HG03025 (cell line): Measurements from ENCODE around the gene CHAT.

Source experiments
- ATAC-seq: cut with Tn5 transposase; IDR thresholded peaks from one replicate; pipeline ENCODE4 v1.9.1; 2021; ENCODE audit warnings: mild to moderate bottlenecking, moderate library complexity; ENCODE audit not compliant: unreplicated experiment, low FRiP score

Gene CHAT

GRCh38 chr10:49650724-49651034, 36.8 kb downstream of the CHAT start:
- no peak for ATAC-seq

GRCh38 chr10:49651039-49651835, 37.4 kb downstream of the CHAT start:
- ATAC-seq: no peak

DNA sequence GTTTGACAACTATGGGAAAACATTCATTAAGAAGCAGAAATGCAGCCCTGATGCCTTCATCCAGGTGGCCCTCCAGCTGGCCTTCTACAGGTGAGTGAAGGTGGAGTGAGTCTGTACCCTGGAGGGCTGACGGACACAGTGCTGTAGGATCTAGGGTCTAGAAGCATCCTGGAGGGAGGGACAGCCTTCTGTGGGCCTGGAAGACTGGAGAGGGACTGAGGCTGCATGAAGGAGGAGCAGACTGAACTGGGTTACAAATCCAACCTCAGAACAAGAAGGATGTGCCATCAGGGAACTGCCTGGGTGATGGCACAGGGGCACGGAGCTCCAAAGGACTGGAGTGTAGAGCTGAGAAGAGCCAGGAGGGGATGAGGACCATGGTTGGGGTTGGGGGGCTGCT, 38.1 kb downstream of the CHAT start:
- no peak for ATAC-seq

DNA sequence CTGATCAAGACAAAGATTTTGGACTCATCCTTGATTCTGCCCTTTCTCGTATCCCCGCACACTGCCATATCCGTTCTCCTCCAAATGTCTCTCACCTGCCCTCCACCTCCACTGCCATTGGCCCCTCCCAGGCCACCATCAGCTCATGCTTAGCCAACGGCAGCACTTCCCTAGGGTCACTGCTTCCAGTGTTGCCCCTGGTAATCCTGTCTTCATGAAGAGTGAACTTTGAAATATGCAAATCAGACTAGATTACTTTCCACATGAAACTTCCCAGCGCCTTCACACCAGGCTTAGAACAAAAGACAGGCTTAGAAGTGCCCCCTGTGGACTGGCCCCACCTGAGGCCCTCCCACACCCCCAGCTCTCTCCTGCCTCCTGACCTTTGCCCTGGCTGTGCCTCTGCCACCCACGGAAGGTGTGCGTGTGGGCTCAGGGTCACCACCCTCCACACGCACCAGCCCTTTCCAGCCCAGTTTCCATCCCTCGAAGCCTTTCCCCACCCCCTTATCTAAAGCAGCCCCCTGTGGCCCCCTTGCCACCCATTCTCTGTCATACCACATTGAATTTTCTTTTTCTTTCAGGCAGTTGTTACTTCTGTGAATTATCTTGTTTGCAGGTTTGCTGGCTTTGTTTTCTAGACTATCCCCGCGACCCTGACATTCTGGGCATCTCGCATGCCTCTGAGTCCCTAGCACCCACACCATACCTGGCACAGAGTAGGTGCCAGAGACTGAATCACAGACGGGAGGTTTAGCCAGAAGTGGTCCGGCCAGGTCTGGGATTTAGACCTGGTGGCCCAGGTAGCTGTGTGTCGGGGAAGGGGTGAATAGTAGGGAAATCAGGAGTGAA, 38.8 kb downstream of the CHAT start:
- no peak for ATAC-seq

- no peak for ATAC-seq
Observed at GRCh38 chr10:49653273-49653929, 39.6 kb downstream of the CHAT start.

DNA sequence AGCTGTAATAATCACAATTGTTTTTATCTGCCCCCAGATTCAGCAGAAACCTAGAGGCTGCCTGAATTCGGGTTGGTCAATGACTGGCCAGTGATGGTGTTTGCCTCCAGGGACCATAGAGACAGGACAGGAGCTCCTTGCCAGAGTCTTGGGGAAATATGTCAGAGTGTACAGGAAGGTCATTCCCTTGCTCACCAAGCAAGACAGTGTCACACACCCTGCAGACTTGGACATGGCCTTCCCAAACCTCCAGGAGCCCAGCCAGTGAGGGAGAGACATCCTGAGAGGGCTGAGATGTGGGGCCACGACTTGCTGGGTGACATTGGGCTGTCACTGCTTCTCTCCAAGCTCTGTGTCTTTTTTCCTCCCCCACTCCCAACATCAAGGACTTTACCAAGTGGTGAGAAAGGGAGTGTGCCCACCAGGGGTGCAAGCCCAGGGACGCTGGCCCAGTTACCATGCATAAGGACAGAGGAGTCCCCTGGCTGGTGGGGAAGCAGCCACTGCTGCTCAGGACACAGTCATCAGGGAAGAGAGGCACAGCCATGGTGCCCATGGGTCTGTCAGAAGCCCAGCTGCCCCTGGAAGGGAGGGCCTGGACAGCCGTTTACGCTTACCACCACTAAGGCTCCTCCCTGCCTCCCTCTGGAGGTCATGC, 40.3 kb downstream of the CHAT start:
- no peak for ATAC-seq

- ATAC-seq: no peak
Observed at GRCh38 chr10:49655099-49655498, 41.3 kb downstream of the CHAT start.

DNA sequence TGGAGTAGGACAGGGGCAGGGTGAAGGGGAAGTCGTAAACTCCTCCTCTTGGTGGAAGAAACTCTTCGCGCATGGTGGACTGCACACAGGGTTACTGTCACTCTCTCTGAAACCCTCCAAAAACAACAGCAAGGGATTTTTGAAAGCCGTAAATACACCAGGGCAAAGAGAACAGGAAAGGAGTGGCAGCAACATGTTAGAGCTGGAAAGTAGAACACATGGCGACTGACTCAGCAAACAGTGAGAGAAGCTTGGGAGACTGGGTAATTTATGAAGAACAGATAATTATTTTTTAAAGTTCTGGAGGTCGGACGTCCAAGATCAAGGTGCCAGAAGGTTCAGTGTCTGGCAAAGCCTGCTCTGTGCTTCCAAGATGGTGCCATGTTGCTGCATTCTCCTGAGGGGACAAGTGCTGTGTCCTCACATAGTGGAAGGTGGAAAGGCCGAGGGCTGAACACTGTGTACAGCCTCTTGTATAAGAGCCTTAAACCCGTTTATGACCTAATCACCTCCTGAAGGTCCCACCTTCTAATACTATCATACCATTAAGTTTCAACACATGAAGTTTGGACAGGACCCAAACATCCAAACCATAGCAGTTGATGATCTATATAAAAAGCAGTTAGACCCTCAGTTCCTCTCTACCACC, 43.1 kb downstream of the CHAT start:
- ATAC-seq: no peak

DNA sequence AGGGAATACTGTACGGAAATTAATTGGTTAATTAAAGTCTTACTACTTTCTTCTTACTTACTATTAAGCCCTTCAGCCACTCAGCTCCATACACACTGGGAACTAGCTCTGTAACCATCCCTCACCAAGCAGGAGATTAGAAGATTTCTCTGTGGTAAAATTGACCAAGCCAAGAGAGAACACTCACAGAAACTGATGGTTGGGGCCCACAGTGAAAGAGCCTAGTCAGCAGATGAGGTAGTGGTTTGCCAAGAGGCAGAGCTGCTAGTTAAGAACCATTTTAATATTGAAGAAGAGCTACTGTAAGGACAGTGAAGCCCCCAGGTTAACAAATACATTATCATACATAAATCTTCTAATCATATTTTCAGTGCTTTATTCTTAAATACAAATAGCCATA, 43.8 kb downstream of the CHAT start:
- ATAC-seq: no peak

DNA sequence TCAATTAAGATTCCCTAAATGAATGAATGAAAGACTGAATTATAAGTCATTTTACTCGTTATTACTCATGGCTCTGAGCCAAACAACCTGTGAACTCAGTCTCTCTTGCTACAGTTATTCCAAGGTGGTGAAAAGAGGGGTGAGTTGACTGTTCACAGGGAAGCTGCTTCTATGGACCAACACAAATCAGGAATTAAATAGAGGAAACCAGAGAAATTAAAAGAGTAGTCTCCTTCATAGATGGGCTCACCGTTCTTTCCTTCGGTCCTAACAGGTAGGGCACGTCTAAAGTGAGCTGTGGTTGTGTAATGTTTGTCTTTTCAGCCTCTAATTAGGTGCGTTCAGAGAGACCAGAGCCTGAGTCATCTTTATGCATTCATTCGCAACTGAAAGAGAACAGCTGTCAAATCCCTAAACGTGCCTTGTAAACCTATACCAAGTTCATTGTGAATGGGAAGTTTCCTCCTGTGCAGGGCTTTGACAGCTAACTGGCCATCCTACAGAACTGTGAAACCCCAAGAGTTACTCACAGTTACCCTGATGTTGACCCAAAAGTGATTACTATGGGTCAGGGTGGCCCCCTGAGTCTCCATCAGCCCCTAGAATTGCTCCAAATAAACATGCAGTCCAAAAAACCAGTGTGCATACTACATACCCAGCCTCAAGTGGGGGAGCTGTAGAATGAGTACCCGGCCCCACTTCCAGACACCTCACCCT, 47.5 kb downstream of the CHAT start:
- no peak for ATAC-seq

DNA sequence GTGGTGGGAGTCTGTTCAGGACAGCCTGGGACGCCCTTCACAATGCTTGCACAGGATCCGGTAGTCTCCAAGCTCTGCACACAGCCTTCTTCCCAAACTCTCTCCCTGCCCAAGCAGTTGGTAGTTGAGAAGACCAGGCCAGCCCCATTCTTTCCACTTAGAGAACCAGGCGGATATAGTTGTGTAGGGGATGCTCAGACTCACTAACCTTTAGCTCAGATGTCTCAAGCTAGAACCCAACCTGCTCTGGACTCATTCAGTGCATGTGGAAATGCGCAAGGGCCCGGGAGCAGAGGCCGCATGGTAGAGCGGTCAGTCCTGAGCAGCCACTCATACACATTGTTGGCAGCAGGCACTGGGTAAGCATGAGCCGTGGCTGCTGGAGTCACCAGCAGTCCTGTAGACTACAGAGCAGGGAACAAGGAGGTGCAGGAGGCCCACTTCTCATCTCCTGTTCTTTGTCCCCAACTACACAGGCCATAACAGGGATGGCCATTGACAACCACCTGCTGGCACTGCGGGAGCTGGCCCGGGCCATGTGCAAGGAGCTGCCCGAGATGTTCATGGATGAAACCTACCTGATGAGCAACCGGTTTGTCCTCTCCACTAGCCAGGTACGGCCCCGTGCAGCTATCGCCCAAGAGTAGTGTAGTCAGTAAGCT, 48.5 kb downstream of the CHAT start:
- no peak for ATAC-seq

DNA sequence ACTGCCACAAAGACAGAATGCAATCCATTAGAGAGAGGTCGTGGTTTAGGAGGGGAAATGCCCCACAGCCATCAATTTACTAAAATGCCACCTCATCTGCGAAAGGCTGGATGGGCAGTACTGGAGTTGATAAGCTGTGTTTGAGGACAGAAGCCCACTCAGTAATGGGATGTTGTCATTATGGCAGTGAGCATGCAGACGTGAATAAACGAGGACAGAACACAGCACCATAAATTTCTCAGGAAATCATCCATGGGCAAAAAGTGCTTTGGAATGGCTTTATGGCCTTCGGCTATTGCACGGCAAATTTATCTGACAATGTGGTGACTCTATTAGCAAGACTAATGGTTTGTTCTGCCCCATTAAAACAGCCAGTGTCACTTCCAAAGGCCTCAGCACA, 49.8 kb downstream of the CHAT start:
- ATAC-seq: no peak

GRCh38 chr10:49664006-49664841, 50.4 kb downstream of the CHAT start:
- ATAC-seq: no peak

DNA sequence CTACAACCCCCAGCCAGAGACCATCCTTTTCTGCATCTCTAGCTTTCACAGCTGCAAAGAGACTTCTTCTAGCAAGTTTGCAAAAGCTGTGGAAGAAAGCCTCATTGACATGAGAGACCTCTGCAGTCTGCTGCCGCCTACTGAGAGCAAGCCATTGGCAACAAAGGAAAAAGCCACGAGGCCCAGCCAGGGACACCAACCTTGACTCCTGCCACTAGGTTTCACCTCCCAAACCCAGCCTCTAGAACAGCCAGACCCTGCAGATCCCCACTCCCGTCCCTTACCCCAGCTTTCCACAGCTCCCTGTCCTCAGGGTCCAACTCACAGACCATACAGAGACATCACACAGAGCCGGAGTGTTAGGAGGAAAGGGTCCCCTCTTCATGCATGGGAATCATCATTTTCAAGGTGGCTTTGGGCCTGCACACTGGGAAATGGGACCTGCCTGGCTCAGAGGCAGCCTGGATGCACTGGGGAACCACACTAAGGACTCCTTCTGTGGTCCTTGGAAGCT, 51.1 kb downstream of the CHAT start:
- ATAC-seq: no peak

DNA sequence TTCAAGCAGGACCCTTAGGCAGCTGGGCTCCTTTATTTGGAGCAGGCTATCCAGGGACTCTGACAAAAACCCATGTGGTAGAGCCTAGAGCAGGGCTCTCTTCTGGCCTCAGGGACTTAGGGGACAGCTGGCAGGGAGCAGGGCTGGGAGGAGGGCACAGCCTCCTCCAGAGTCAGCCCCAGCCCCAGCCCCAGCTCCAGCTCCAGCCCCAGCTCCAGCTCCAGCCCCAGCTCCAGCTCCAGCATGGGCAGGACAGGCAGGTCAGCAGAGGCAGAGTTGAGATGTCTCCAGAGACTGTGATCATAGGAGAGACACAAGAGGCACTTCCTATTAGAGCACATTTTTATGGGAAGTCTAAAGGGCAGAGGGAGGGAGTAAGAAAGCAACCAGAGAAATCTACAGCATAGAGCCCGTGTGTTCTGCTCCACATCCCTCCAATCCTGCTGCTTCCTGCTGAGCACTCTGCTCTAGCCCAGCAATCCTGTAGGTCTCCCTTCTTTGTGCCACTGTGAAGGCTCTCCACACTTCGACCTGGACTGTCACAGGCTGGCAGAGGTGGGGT, 52.3 kb downstream of the CHAT start:
- ATAC-seq: no peak

GRCh38 chr10:49666685-49667084, 52.8 kb downstream of the CHAT start:
- ATAC-seq: no peak

GRCh38 chr10:49667991-49668390, 54.2 kb downstream of the CHAT start:
- no peak for ATAC-seq

GRCh38 chr10:49668684-49669083, 54.8 kb downstream of the CHAT start:
- ATAC-seq: no peak
